Cardiac muscle cell (in vitro differentiated cells and primary cell): ENCODE data around the gene C6orf62. TPM values are rescaled to one million over a fixed set of nuclear protein-coding genes. Genes with fewer than 3 reads are reported as not detected.
"Not testable (repeated sequence)": the region's sequence is repeated elsewhere in the genome, so short reads cannot be mapped to it uniquely, and the experiment has no call there.

ENCODE experiments used
- DNase-seq, 2 donors: peaks; one replicate each; pipeline versions ENCODE4 v3.0.0 to v3.0.0-alpha.2; 2010 to 2017; ENCODE audit warnings: low read depth in 1 of 2, low spot score in 1 of 2
- H3K27ac ChIP-seq: fragments of 200-600 bp; sonication (generic); 2 replicates; pipeline ENCODE4 v1.5.1; 2016
- H3K27me3 ChIP-seq: fragments of 200-600 bp; sonication (generic); 2 replicates; pipeline ENCODE4 v1.6.0; 2016; ENCODE audit warnings: control low read depth
- H3K36me3 ChIP-seq: fragments of 200-600 bp; sonication (generic); 2 replicates; pipeline ENCODE4 v1.5.1; 2016; ENCODE audit warnings: control low read depth
- H3K4me1 ChIP-seq: fragments of 200-600 bp; sonication (generic); 2 replicates; pipeline ENCODE4 v1.8.1; 2017; ENCODE audit warnings: low read depth, mild to moderate bottlenecking, mixed run types
- H3K4me3 ChIP-seq: fragments of 200-600 bp; sonication (generic); 2 replicates; pipeline ENCODE4 v1.5.1; 2016; ENCODE audit warnings: mild to moderate bottlenecking
- H3K9me3 ChIP-seq: fragments of 200-600 bp; sonication (generic); 2 replicates; pipeline ENCODE4 v1.5.1; 2017; ENCODE audit warnings: low read depth, mild to moderate bottlenecking, control low read depth
- CTCF ChIP-seq: IDR thresholded peaks from 2 replicates; pipeline ENCODE4 v1.5.1; 2012; ENCODE audit warnings: low read depth, mild to moderate bottlenecking, low read length
- polyA plus RNA-seq: library from polyadenylated mRNA; unstranded; fragments of >200 nt; fragmentation: Nextera tagmentation; extraction: Ambion mirVana; gene quantifications from 2 replicates; pipeline ENCODE4 v1.2.1, GENCODE V29; 2016
- total RNA-seq: library from RNA; depleted of rRNA; stranded (reverse); fragments of >200 nt; gene quantifications from 2 replicates; pipeline ENCODE4 v1.2.3, GENCODE V29; 2016

Gene C6orf62
- total and polyA plus RNA-seq, 2 experiments from 2014 or later, result 52.8 to 59.7 TPM

DNA sequence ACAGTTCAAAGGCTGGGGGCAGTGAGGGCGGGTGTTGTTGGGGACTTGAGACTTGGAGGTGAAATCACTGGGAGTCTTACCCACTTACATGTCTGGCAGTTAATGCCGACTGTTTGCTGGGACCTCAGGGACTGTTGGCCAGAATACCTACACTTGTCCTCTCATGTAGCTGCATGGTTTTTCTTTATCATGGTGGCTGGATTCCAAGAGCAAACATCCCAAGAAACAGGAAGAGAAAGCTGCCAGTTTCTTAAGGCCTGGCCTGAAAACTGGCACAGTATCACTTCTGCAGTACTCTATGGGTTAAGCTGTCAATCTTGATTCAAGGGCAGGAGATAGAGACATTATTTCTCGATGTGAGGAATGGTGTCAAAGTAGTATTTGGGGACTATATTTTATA, 19.8 kb upstream of the C6orf62 start:
- no peak for TF ChIP-seq CTCF
- no peaks in the 10 kb centered on the region for H3K27me3 ChIP-seq
- H3K27ac ChIP-seq, result no peak overlapping the region
- no peaks in the 10 kb centered on the region for H3K4me1 ChIP-seq
- DNase-seq, result peak in 1 of 2 donors; percentile 47
- H3K9me3 ChIP-seq, result no peaks in the 10 kb centered on the region
- H3K4me3 ChIP-seq, result no peak overlapping the region
- H3K36me3 ChIP-seq, result no peaks in the 10 kb centered on the region

DNA sequence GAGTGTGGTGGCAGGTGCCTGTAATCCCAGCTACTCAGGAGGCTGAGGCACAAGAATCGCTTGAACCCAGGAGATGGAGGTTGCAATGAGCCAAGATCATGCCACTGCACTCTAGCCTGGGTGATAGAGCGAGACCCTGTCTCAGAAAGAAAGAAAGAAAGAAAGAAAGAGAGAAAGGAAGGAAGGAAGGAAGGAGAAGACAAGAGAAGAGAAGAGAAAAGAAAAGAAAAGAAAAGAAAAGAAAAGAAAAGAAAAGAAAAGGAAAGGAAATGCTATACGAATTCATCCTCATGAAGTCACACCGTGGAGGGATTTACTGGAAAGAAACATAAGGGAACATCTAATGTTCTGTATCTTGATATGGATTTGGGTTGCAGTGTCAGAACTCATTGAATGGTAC, 15.8 kb upstream of the C6orf62 start:
- not testable (repeated sequence) for H3K36me3 ChIP-seq, DNase-seq, H3K4me3 ChIP-seq, H3K9me3 ChIP-seq, H3K27ac ChIP-seq, H3K4me1 ChIP-seq, H3K27me3 ChIP-seq

GRCh38 chr6:24734166-24734565, 15.2 kb upstream of the C6orf62 start:
- no peak for TF ChIP-seq CTCF
- Histone ChIP-seq H3K27ac (no peak overlapping the region), H3K27me3 (no peaks in the 10 kb centered on the region), H3K4me1 (no peaks in the 10 kb centered on the region), H3K36me3 (no peaks in the 10 kb centered on the region), H3K9me3 (no peaks in the 10 kb centered on the region), H3K4me3 (no peak overlapping the region)
- no peak for DNase-seq

GRCh38 chr6:24731456-24732134, 12.6 kb upstream of the C6orf62 start:
- not testable (repeated sequence) for H3K4me3 ChIP-seq

DNA sequence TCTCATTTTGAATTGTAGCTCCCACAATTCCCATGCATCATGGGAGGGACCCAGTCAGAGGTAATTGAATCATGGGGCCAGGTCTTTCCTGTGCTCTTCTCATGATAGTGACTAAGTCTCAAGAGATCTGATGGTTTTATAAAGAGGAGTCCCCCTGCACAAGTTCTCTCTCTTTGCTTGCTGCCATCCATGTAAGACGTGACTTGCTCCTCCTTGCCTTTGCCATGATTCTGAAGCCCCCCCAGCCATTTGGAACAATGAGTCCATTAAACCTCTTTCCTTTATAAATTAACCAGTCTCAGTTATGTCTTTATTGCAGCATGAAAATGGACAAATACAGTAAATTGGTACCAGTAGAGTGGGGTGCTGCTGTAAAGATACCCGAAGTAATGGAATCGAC, 11.7 kb upstream of the C6orf62 start:
- H3K4me3 ChIP-seq, H3K36me3 ChIP-seq: not testable (repeated sequence)

More at GRCh38 chr6:24731456-24732134, 12.6 kb upstream of the C6orf62 start:
- H3K27me3 ChIP-seq, H3K36me3 ChIP-seq, DNase-seq, H3K27ac ChIP-seq, H3K9me3 ChIP-seq, H3K4me1 ChIP-seq: not testable (repeated sequence)

DNA sequence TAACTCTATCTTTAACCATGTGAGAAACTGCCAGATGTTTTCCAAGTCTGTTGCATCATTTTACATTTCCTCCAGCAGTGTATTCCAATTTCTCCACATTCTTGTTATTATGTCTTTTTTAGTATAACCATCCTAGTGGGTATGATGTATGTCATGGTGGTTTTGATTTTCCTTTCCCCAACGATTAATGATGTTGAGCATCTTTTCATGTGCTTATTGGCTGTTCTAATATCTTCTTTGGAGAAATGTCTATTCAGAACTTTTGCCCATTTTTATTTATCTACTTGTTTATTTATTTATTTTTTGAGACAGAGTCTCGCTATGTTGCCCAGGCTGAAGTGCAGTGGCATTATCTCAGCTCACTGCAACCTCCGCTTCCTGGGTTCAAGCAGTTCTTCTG, 4.3 kb upstream of the C6orf62 start:
- no peaks in the 10 kb centered on the region for H3K9me3 ChIP-seq
- no peak for DNase-seq
- H3K27me3 ChIP-seq, result no peaks in the 10 kb centered on the region
- TF ChIP-seq CTCF, result no peak
- no peaks in the 10 kb centered on the region for H3K36me3 ChIP-seq
- H3K27ac ChIP-seq, result no peak overlapping the region
- H3K4me3 ChIP-seq, result no peak overlapping the region
- H3K4me1 ChIP-seq, result peaks cover 11% of the 10 kb centered on the region

More for the DNA sequence above, 11.7 kb upstream of the C6orf62 start:
- H3K4me1 ChIP-seq, H3K27me3 ChIP-seq, DNase-seq, H3K9me3 ChIP-seq, H3K27ac ChIP-seq: not testable (repeated sequence)

- H3K4me1 ChIP-seq, result peaks cover 4% of the 10 kb centered on the region
- DNase-seq, result no peak
- H3K27me3 ChIP-seq, result no peaks in the 10 kb centered on the region
- no peaks in the 10 kb centered on the region for H3K9me3 ChIP-seq
- peak overlapping the region; percentile 98 for H3K27ac ChIP-seq
- H3K4me3 ChIP-seq, result peak overlapping the region; percentile 39
- TF ChIP-seq CTCF, result no peak
- H3K36me3 ChIP-seq, result peaks cover 3% of the 10 kb centered on the region
Measured at GRCh38 chr6:24721461-24722215, 2.7 kb upstream of the C6orf62 start.
